NCI-H2029 (cell line): ENCODE results near the gene DGKD.
"Not testable (repeated sequence)": the region's sequence is repeated elsewhere in the genome, so short reads cannot be mapped to it uniquely, and the experiment has no call there.

Source experiments
- DNase-seq: peaks from one replicate; lab custom pipeline; 2025; lab: John Stamatoyannopoulos, UW

The DGKD gene

GRCh38 chr2:233362742-233363141 is 8.4 kb downstream of the DGKD start:
- no peak for DNase-seq

GRCh38 chr2:233363744-233364235 is 9.5 kb downstream of the DGKD start:
- no peak for DNase-seq

- DNase-seq = no peak
These were observed 11.7 kb downstream of the DGKD start for GRCh38 chr2:233365861-233366520.

GRCh38 chr2:233367586-233367985 is 13.3 kb downstream of the DGKD start:
- DNase-seq = no peak

GRCh38 chr2:233368756-233369155 is 14.5 kb downstream of the DGKD start:
- DNase-seq = no peak

- no peak for DNase-seq
These were observed 15.2 kb downstream of the DGKD start for GRCh38 chr2:233369462-233369861.

GRCh38 chr2:233369897-233370685 is 15.8 kb downstream of the DGKD start:
- DNase-seq = no peak

GRCh38 chr2:233371641-233372040 is 17.3 kb downstream of the DGKD start:
- DNase-seq = no peak

GRCh38 chr2:233372855-233373254 is 18.6 kb downstream of the DGKD start:
- no peak for DNase-seq

- DNase-seq = no peak
These were observed 19.0 kb downstream of the DGKD start for GRCh38 chr2:233373316-233373715.

- DNase-seq = not testable (repeated sequence)
These were observed 20.5 kb downstream of the DGKD start for GRCh38 chr2:233374776-233375175.

- DNase-seq = no peak
These were observed 21.4 kb downstream of the DGKD start for GRCh38 chr2:233375490-233376314.

- no peak for DNase-seq
These were observed 24.7 kb downstream of the DGKD start for GRCh38 chr2:233379034-233379433.

- DNase-seq = no peak
These were observed 25.1 kb downstream of the DGKD start for GRCh38 chr2:233379441-233379840.

- no peak for DNase-seq
These were observed 26.0 kb downstream of the DGKD start for GRCh38 chr2:233380132-233380895.

GRCh38 chr2:233380995-233381637 is 26.8 kb downstream of the DGKD start:
- DNase-seq = no peak

GRCh38 chr2:233381638-233381995 is 27.3 kb downstream of the DGKD start:
- no peak for DNase-seq

GRCh38 chr2:233384015-233384414 is 29.7 kb downstream of the DGKD start:
- DNase-seq = no peak

GRCh38 chr2:233384811-233385488 is 30.7 kb downstream of the DGKD start:
- no peak for DNase-seq

GRCh38 chr2:233385489-233386044 is 31.3 kb downstream of the DGKD start:
- DNase-seq = no peak
